Lower leg skin (tissue), 3 donors: ENCODE results near the gene CDKAL1.

Experiments
- POLR2A ChIP-seq, 2 donors: fragments of 450-650 bp; IDR thresholded peaks; one replicate each; pipeline ENCODE4 v1.6.1; 2016 to 2017; ENCODE audit warnings: antibody characterized with exemption in 2 of 2, mild to moderate bottlenecking in 1 of 2, moderate library complexity in 1 of 2
- TF ChIP-seq, protein P1 (sequence below), 3 donors: fragments of 450-650 bp; IDR thresholded peaks; one replicate each; pipeline ENCODE4 v1.5.1; 2016; ENCODE audit warnings: antibody characterized with exemption in 3 of 3, mild to moderate bottlenecking in 3 of 3, moderate library complexity in 2 of 3

DNA sequence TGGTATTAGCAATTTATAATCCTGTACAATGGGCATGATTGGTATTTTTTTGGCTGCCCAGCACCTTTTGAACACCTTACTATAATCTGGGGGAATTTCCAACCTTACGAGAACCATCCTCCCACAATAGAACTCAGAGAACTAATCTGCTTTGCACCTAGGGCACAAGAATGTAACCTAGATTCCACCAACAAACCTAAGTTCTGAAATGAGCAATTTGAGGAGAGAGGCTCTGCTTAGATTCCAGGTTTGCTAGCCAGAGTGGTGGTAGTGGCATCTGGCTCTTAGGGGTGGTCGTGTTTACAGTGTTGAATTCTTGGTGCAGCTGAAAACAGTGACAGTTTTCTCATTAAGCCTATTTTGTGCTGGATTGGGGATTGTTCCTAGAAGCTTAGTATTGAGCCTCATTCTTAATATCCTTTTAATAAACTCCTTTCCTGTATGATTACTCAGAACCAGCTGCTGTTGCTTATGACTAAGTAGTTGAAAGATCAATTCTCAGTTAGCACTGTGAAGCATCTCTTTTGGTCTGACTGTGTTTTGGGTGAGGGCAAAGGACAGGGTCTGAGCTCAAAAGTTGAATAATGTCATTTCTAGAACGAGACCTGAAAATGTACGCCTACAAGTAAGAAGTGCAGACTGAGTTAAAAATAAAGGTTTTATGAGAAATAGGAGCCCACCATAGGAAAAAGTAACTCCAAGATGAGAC, 385.6 kb downstream of the CDKAL1 start:
- no peak for TF ChIP-seq POLR2A (IDR thresholded peaks at IDR 0.05)
- TF ChIP-seq, protein P1, sequence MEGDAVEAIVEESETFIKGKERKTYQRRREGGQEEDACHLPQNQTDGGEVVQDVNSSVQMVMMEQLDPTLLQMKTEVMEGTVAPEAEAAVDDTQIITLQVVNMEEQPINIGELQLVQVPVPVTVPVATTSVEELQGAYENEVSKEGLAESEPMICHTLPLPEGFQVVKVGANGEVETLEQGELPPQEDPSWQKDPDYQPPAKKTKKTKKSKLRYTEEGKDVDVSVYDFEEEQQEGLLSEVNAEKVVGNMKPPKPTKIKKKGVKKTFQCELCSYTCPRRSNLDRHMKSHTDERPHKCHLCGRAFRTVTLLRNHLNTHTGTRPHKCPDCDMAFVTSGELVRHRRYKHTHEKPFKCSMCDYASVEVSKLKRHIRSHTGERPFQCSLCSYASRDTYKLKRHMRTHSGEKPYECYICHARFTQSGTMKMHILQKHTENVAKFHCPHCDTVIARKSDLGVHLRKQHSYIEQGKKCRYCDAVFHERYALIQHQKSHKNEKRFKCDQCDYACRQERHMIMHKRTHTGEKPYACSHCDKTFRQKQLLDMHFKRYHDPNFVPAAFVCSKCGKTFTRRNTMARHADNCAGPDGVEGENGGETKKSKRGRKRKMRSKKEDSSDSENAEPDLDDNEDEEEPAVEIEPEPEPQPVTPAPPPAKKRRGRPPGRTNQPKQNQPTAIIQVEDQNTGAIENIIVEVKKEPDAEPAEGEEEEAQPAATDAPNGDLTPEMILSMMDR (IDR thresholded peaks at IDR 0.05) = no peak
